ENCODE results near the gene DGKH.

DGKH gene

GRCh38 chr13:42270857-42271215 lies 222.4 kb downstream of the DGKH start:
- TF ChIP-seq, protein P1, sequence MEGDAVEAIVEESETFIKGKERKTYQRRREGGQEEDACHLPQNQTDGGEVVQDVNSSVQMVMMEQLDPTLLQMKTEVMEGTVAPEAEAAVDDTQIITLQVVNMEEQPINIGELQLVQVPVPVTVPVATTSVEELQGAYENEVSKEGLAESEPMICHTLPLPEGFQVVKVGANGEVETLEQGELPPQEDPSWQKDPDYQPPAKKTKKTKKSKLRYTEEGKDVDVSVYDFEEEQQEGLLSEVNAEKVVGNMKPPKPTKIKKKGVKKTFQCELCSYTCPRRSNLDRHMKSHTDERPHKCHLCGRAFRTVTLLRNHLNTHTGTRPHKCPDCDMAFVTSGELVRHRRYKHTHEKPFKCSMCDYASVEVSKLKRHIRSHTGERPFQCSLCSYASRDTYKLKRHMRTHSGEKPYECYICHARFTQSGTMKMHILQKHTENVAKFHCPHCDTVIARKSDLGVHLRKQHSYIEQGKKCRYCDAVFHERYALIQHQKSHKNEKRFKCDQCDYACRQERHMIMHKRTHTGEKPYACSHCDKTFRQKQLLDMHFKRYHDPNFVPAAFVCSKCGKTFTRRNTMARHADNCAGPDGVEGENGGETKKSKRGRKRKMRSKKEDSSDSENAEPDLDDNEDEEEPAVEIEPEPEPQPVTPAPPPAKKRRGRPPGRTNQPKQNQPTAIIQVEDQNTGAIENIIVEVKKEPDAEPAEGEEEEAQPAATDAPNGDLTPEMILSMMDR (IDR thresholded peaks at IDR 0.05; ENCODE audit: low read length, missing control alignments) = no peak

DNA sequence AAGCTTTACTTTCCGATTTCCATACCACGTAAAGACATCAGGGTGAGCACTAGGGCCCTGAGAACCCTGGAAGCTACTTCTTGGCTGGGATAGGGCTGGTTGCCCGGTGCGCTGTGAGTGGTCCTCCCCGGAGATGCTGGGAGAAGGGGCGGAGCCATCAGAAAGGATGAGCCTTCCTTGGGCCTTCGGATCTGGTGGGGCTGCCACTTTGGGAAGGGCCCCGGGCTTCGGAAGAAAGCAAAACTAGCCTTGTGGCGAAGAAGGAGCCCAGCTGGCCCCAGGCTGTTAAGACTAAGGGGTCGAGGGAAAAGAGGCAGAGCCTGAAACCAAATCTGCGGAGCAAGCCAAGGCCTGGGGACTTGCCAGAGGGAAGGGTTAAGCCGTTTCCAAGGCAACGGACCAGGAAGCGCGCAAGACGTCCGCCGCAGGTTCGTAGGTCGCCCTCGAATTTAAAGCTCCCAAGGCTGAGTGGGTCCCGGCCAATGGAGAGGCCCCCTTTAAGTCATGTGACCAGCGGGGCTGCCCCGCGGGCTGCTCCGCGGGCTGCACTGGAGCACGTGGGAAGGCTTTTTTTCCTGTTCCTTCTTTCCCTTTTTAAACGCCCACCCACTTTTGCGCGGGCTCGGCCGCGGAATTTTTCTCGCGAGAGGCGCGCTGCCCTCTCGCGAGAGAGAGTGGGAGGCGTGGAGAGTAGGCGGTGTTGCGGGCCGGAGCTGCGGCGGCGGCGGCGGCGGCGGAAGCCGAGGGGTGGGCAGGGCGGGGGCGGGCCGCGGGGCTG lies 223.1 kb downstream of the DGKH start:
- H3K4me3 ChIP-seq (replicated peaks; ENCODE audit: low read depth, low read length) = peak overlapping the region; percentile 83
- DNase-seq (ENCODE audit: low read depth) = peak; percentile 99
- TF ChIP-seq, protein P1 (IDR thresholded peaks at IDR 0.05; ENCODE audit: low read length, missing control alignments) = no peak

More at GRCh38 chr13:42270857-42271215, 222.4 kb downstream of the DGKH start:
- peak overlapping the region; percentile 64 for H3K4me3 ChIP-seq (replicated peaks; ENCODE audit: low read depth, low read length)
- DNase-seq (ENCODE audit: low read depth) = no peak

GRCh38 chr13:42272115-42272803 lies 223.8 kb downstream of the DGKH start, which contains the start of gene AKAP11:
TSS of gene AKAP11 (plus strand) at chr13:42272152. CDS start at chr13:42286349, 14,197 bp downstream.
- peak within 1 kb of the TSS; percentile 83 for H3K4me3 ChIP-seq (replicated peaks; ENCODE audit: low read depth, low read length)
- TF ChIP-seq, protein P1 (IDR thresholded peaks at IDR 0.05; ENCODE audit: low read length, missing control alignments) = no peak
- DNase-seq (ENCODE audit: low read depth) = peak; percentile 49

- DNase-seq (ENCODE audit: low read depth) = no peak
These were observed 224.3 kb downstream of the DGKH start for GRCh38 chr13:42272804-42273175.

DNA sequence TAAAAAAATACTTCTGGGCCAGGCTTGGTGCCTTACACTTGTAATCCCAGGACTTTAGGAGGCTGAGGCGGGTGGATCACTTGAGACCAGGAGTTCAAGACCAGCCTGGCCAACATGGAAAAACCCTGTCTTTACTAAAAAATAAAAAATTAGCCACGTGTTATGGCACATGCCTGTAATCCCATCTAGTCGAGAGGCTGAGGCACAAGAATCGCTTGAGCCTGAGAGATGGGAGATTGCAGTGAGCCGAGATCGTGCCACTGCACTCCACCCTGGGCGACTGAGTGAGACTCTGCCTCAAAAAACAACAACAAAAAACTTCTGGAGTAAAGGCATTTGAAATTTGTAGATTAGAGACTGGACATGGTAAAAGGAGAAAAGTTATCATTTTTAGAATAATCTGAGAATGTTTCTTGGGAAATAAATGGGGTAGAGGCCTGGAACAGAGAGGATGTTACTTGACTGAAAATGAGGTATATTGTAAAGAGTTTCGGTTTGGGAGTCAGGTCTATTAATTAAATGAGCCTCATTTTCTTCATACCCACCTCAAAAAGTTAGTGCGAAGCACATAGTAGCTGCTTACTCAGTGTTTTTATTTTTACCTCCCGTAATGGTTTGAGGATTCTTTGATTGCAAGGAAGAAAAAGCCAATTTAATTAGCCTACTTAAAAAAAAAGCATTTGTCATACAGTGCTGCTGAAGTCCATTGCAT lies 226.1 kb downstream of the DGKH start:
- TF ChIP-seq, protein P1 (IDR thresholded peaks at IDR 0.05; ENCODE audit: low read length, missing control alignments) = no peak

More at GRCh38 chr13:42272804-42273175, 224.3 kb downstream of the DGKH start:
- TF ChIP-seq, protein P1 (IDR thresholded peaks at IDR 0.05; ENCODE audit: low read length, missing control alignments) = no peak
- H3K4me3 ChIP-seq (replicated peaks; ENCODE audit: low read depth, low read length) = peak overlapping the region; percentile 83

GRCh38 chr13:42275098-42275471 lies 226.6 kb downstream of the DGKH start:
- no peak for DNase-seq (ENCODE audit: low read depth)
- TF ChIP-seq, protein P1 (IDR thresholded peaks at IDR 0.05; ENCODE audit: low read length, missing control alignments) = no peak
- no peak overlapping the region for H3K4me3 ChIP-seq (replicated peaks; ENCODE audit: low read depth, low read length)

More for the DNA sequence above, 226.1 kb downstream of the DGKH start:
- DNase-seq (ENCODE audit: low read depth) = no peak
- H3K4me3 ChIP-seq (replicated peaks; ENCODE audit: low read depth, low read length) = no peak overlapping the region

Measured in fibroblast of pulmonary artery (primary cell).